ENCODE measurements around the gene BIRC6. TPM values are rescaled to one million over a fixed set of nuclear protein-coding genes. Genes with fewer than 3 reads are reported as not detected.
A peak's percentile ranks its signal among the peaks of the same experiment; 100 is the strongest.
"Not testable (repeated sequence)": the region's sequence is repeated elsewhere in the genome, so short reads cannot be mapped to it uniquely, and the experiment has no call there.

BIRC6 gene
- total and polyA plus RNA-seq, 3 donors from 2014 or later: 48.9 to 182 (median 177) TPM

- intact Hi-C loops (cut with DNase I; ENCODE audit: low total_unique reads): no loop called here
- H3K27me3 ChIP-seq: no peaks in the 10 kb centered on the region
- WGBS, 2 donors: 0 to 1% methylated on average over 39 of the region's 39 CpGs
- peaks cover 6% of the 10 kb centered on the region for H3K4me1 ChIP-seq
- no peaks in the 10 kb centered on the region for H3K36me3 ChIP-seq (ENCODE audit: low read depth, missing control alignments)
- no peaks in the 10 kb centered on the region for H3K9me3 ChIP-seq
- H3K27ac ChIP-seq: peak within 1 kb of the TSS in 1 of 2 donors; percentile 51
- H3K4me3 ChIP-seq: peak within 1 kb of the TSS; percentile 66 to 76
- TF ChIP-seq CTCF (IDR thresholded peaks at IDR 0.05): peak in 1 of 3 experiments; percentile 13
- TF ChIP-seq POLR2A (IDR thresholded peaks at IDR 0.05): no peak
- peak; percentile 98 for DNase-seq
Observed at GRCh38 chr2:32627814-32628579, 271.2 kb downstream of the BIRC6 start, which contains the start of gene TTC27. Gene TTC27, plus strand, starts transcription at chr2:32628050. Its CDS starts 243 bp downstream, at chr2:32628293.

GRCh38 chr2:32632089-32632488 lies 275.3 kb downstream of the BIRC6 start:
- intact Hi-C loops (cut with DNase I; ENCODE audit: low total_unique reads): no loop called here
- no peaks in the 10 kb centered on the region for H3K36me3 ChIP-seq (ENCODE audit: low read depth, missing control alignments)

GRCh38 chr2:32633040-32633439 lies 276.2 kb downstream of the BIRC6 start:
- WGBS, 2 donors: 87 to 92% methylated on average over 3 of the region's 3 CpGs
- TF ChIP-seq CTCF (IDR thresholded peaks at IDR 0.05) (no peak), POLR2A (IDR thresholded peaks at IDR 0.05) (no peak)

More at GRCh38 chr2:32632089-32632488, 275.3 kb downstream of the BIRC6 start:
- H3K27ac ChIP-seq: no peak overlapping the region
- H3K27me3 ChIP-seq: no peaks in the 10 kb centered on the region
- H3K9me3 ChIP-seq: no peaks in the 10 kb centered on the region
- peaks cover 6% of the 10 kb centered on the region for H3K4me1 ChIP-seq
- DNase-seq: no peak
- TF ChIP-seq CTCF (IDR thresholded peaks at IDR 0.05): no peak
- no peak overlapping the region for H3K4me3 ChIP-seq
- WGBS, 2 donors: 89 to 90% methylated on average over 5 of the region's 5 CpGs

GRCh38 chr2:32638548-32638947 lies 281.7 kb downstream of the BIRC6 start:
- intact Hi-C loops (cut with DNase I; ENCODE audit: low total_unique reads); H3K4me1 ChIP-seq; DNase-seq; H3K27ac ChIP-seq; H3K36me3 ChIP-seq (ENCODE audit: low read depth, missing control alignments); H3K9me3 ChIP-seq; H3K27me3 ChIP-seq; H3K4me3 ChIP-seq: not testable (repeated sequence)
- WGBS, 2 donors: 95 to 96% methylated on average over 5 of the region's 5 CpGs

More at GRCh38 chr2:32633040-32633439, 276.2 kb downstream of the BIRC6 start:
- no peak overlapping the region for H3K4me3 ChIP-seq
- intact Hi-C loops (cut with DNase I; ENCODE audit: low total_unique reads): no loop called here
- H3K27ac ChIP-seq: no peak overlapping the region
- no peak for DNase-seq
- H3K9me3 ChIP-seq: no peaks in the 10 kb centered on the region
- H3K4me1 ChIP-seq: peaks cover 6% of the 10 kb centered on the region
- H3K27me3 ChIP-seq: no peaks in the 10 kb centered on the region
- H3K36me3 ChIP-seq (ENCODE audit: low read depth, missing control alignments): no peaks in the 10 kb centered on the region

- Histone ChIP-seq H3K27me3 (no peaks in the 10 kb centered on the region), H3K4me1 (no peaks in the 10 kb centered on the region), H3K9me3 (no peaks in the 10 kb centered on the region), H3K36me3 (ENCODE audit: low read depth, missing control alignments) (no peaks in the 10 kb centered on the region), H3K4me3 (no peak overlapping the region), H3K27ac (no peak overlapping the region)
- DNase-seq: no peak
- 91 to 94% methylated on average over 5 of the region's 5 CpGs for WGBS, 2 donors
- intact Hi-C loops (cut with DNase I; ENCODE audit: low total_unique reads): no loop called here
- no peak for TF ChIP-seq POLR2A (IDR thresholded peaks at IDR 0.05)
- no peak for TF ChIP-seq CTCF (IDR thresholded peaks at IDR 0.05)
Observed at GRCh38 chr2:32641180-32641579, 284.4 kb downstream of the BIRC6 start.

Data from testis (tissue), 3 donors.